Raji (cell line): ENCODE data around the gene C19orf85.

Experiments used
- POLR2A ChIP-seq: IDR thresholded peaks from 2 replicates; pipeline ENCODE4 v1.6.1; 2011; ENCODE audit warnings: low read depth, low read length, control low read depth; ENCODE audit not compliant: insufficient read depth

C19orf85 gene

DNA sequence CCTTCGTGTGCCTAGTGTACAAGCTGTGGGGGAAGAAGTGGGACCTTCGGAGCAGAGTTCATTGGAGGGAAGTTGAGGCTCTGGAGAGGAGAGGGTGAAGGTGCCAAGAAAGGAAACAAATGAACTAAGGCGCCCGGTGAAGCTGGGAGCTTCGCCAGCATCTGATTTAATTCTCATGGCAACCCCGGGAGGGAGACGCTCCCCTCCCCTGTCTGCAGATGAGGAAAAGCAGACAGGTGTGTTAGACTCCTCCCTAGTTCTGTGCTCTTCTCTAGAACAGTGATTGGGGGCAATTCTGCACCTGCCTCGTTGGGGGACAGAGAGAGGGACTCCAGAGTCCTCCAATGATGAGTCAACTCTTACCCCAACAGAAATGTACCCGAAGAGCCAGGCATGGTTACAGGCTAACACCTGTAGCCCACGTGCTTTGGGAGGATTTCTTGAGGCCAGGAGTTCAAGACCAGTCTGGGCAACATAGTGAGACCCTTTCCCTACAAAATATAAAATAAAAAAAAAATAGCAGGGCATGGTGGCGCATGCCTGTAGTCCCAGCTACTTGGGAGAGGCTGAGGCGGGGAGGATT, 27.9 kb upstream of the C19orf85 start:
- TF ChIP-seq POLR2A: no peak

- TF ChIP-seq POLR2A: no peak
Measured at GRCh38 chr19:55491546-55492360, 27.2 kb upstream of the C19orf85 start.

DNA sequence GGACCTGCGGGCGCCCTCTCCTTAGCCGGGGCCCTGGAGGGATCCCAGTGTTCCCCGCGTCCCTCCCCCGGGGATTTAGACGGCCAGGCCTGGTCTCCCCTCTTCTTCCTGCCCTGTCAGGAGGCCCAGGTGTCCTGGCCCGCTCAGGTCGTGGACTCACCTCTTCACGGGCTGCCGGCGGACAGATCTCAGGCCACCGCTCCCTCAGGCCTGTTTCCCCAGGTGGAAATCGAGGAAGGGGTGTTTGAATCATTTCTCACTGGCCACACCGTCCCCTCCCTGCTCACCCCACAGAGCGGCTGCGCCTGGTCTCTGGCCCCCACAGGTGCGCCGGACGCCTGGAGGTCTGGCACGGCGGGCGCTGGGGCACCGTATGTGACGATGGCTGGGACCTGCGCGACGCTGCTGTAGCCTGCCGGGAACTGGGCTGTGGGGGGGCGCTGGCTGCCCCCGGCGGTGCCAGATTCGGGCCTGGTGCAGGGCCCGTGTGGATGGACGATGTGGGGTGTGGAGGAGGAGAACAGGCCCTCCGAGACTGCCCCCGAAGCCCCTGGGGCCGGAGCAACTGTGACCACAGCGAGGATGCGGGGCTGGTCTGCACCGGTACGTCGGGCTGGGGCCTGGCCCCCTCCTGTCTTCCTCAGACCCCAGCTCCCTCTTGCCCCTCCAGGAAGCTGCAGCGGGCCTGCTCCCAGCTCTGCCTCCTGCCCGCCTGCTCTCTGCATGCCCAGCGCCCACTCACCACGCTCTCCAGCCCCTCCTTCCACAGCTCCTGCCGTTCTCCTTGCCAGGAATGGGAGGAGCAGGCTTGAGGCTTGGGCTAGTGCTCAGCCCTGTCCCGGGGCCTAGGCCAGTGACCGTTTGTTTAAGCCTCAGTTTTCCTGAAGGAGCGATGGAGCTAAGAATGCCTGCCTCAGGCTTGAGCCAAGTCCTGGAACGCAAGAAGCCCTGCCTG, 26.2 kb upstream of the C19orf85 start:
- no peak for TF ChIP-seq POLR2A

DNA sequence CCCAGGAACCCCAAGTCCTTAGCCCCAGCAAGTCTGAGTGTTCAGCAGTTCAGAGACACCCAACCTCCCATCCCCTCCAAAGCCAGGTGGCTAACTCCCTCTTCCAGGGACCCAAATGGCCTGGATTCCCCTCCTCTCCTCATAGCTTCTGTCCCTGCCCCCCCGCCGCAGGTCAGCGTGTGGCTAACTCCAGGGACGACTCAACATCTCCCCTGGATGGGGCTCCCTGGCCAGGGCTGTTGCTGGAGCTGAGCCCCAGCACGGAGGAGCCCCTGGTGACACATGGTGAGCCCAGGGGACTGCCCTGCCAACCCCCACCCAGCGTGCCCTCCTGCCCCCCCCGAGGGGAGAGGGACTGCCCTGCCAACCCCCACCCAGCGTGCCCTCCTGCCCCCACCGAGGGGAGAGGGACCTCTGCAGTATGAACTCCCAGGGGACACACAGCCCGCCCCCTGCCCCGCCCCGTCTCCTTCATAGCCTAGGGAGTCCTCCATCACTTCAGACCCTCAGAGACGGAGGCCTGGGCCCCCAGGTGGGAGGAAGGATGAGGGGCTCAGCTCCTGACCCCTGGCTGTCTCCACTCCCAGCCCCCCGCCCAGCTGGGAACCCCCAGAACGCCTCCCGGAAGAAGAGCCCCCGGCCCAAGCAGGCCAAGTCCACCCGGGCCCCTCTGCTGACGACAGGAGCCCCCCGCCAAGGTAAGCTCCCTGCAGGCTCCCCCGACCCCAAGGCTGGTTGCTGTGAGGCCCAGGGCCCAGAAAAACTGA, 25.3 kb upstream of the C19orf85 start:
- no peak for TF ChIP-seq POLR2A

DNA sequence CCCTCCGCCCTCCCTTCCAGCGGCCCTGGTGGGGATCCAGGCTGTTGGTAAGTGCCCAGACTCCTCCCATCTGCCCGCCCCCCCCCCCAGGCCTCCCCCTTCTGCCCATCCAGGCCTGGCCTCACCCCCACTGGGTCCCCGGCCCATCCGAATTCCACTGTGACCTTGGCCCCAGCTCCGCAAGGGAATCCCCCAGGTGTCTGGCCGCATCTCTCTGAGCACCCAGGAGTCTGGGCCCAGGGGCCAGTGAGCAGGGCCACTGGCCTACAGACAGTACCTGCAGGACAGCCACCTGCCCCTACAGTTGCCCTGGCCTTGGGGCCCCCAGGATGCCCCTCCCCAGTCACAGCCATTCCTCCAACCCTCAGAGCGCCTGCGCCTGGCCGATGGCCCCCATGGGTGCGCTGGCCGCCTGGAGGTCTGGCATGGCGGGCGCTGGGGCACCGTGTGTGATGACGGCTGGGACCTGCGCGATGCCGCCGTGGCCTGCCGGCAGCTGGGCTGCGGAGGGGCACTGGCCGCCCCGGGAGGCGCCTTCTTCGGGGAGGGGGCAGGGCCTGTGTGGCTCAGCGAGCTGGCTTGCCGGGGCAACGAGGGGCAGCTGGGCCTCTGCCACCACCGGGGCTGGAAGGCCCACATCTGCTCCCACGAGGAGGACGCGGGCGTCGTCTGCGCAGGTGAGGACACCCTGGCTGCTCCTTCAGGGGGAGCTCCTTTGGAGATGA, 24.6 kb upstream of the C19orf85 start:
- no peak for TF ChIP-seq POLR2A

DNA sequence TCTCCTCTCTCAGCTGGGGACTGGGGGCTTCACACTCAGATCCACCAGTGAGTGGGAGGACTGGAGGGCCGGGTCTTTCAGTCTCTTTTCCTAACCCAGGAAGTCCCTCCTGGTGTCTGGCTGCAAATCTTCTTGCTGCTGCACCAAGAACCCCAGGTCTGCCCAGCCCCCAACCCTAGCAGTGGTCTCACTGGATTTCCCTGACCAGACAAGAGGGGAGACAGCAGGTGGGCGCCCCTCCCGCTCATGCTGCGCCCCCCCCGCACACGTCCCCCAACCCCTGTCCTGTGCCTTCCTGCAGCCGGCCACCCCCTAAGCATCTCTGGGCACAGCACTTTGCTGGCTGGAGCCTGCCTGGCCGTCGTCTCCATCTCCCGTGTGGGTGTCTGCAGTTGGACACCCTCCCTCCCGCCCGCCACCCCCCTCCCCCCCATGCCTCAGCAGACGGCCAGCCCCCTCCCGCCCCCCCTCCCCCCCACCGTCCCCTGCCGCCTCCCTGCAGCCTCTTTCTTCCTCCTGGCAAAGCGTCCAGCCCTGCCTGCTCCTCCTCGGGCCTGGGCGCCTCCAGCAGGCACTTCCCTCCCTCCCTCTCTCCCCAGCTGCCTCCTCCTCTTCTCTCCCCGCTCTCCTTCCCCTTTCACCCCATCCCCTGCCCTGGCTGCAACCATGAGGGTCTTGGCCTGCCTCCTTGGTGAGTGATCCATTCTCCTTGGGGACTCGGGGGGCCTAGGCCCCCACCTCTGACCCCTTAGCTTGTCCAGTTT, 23.6 kb upstream of the C19orf85 start, which contains the start of gene SSC5D:
SSC5D (plus strand) TSS at position 513 of the 764 bp plus-strand sequence; CDS start at position 667, 154 bp downstream.
- no peak for TF ChIP-seq POLR2A

DNA sequence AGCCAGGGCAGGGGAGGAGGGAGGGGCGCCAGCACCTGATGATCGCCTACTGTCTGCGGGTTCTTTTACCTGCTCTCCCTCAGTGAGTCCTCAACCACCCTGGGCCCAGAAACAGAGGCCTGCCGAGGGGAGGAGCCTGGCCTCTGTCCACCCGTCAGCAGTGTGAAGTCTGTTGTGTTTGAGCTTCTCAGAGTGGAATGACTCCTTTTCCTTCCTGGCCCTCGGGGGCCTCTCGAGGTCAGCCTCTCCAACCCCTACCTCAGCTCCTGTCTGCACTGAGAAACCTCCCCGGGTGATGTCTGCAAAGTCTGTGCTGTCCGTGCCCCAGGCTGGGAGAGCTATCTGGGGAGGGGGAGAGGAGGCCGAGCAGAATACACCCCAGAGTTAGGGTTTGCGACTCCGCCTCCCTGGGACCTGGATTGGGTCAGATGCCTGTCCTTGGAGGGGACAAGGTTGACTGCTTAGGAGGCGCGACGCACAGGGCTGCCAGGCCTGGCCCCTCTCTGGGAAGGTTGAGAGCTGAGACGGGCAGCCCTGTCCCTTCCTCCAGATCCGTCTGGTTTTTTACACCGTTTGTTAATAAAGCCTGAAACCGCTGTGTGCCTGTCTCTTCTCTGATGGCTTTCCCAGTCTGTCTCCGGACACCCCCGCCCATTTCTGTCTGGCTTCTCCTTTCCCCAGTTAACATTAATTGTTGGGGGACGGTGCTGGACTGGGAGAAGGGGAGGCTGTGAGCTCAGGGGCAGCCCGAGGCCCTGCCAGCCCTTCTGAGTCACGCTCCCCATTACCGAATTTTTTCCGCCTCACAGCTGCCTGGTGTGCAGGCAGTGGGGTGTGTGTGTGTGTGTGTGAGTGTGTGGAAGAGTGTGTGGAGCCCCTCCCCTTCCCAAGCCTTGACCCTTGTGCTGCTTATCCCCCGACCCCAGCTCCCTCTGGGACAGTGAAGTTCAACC, 22.7 kb upstream of the C19orf85 start:
- TF ChIP-seq POLR2A: no peak

GRCh38 chr19:55486043-55486970, 21.8 kb upstream of the C19orf85 start:
- TF ChIP-seq POLR2A: no peak

- TF ChIP-seq POLR2A: no peak
Measured at GRCh38 chr19:55485439-55486011, 21.0 kb upstream of the C19orf85 start.

DNA sequence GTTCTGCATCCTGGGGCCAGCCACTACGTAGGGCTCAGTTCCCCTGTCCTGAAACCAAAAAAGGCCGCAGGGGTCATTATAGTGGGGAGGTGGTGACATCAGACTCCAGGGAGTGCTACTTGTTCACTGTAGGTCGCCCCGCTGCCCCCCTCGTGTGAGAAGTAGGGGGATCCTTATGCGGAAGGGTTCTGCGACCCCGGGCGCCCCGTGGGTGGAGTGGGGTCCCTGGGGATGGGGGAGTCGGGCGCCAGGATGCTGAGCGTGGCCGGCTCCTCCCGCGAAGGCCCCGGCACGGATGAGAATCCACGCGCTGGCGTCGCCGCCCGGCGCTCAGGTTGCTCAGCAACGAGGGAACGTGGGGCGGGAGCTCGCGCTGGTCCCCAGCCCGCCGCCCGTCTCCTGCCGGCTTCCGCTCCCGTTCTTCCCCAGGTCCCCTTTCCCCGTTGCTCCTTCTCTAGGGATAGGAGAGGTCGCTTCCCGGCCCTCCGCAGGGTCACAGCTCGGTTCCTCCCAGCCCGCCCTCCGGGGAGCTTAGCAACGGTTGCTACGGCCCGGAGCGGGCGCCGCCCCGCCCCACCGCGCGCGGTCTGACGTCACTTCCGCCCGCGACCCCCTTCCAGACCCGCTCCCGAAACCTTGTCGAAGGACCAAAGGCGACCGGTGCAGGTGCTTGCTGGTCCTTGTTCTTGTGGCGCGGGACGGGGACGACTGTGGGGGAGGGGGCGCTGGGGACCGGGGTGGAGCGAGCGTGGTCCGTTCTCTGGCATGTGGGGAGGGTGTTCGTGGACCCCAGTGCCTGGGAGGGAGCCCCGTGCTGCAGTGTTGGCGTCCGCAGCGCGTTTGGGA, 20.3 kb upstream of the C19orf85 start, which contains the start of gene NAT14:
NAT14 (plus strand) TSS at position 596 of the 846 bp plus-strand sequence. CDS start 521 bp downstream, outside the sequence.
- peak; percentile 56 for TF ChIP-seq POLR2A
